Measurements from ENCODE around the gene FBXO28.

Gene FBXO28

DNA sequence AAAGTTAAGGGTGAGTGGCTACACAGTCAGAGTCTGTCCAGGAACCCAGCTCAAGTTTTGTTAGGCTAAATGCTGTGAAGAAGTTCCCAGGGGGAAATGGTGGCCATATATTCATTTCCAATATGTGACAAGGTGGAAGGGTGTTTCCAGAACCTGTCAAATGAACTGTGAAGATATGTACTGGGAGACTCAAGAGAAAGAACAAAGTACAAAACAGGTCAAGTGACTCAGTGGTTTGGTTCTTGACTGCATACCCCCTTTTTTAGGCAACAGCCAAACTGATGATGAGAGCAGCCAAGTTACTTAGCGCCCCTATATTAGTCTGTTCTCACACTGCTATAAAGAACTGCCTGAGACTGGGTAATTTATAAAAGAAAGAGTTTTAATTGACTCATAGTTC is 18.6 kb upstream of the FBXO28 start:
- DNase-seq (ENCODE audit: low read depth, low spot score): no peak

DNA sequence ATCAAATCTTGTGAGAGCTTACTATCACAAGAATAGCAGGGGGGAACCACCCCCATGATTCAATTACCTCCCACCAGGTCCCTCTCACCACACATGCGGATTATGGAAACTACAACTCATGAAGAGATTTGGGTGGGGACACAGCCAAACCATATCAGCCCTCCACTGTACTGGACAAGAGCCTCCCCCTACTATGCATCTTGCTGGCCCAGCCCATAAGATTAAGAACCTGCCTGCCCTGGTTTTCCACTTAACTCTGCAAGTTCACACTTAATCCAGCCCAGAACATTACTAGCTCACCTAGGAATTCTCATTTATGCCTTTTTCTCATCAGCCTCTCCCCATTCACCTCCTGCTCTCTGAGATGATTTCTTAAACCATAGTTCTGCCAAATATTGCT is 18.0 kb upstream of the FBXO28 start:
- DNase-seq (ENCODE audit: low read depth, low spot score): no peak

DNA sequence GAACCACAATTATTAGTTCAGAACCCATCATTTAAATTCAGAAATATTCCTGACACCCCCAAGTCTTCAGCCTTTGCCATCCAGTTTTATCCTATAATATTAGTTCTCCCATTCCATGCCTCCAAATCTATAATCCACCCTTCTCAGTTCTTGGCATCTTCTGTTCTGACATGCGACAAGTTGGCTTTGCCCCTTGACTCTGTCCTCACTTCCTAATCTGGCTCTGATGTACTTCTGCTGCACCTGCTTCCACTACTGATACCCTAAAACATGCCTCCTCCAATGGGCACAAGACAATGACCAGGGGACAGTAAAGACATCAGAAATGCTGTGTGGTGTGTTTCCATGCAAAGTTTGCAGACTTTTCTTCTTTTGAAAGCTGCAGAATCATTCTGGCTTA is 17.1 kb upstream of the FBXO28 start:
- no peak for DNase-seq (ENCODE audit: low read depth, low spot score)

DNA sequence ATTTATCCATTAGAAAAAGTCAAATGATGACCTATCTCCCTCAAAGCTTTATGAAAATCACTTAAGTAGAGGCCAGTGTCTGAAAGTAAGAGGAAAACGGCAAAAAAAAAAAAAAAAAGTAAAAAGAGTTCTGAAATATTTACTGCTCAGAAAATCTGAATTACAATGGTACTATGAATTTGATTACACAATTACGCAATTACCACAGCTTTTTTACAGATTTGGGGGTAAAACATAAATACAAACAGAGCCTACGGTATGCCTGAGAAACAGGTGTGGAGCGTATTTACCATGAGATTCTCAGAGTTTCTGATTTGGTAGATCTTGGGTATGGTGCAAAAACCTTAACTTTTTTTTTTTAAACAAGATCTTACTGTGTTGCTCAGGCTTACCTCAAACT is 15.9 kb upstream of the FBXO28 start:
- no peak for DNase-seq (ENCODE audit: low read depth, low spot score)

DNA sequence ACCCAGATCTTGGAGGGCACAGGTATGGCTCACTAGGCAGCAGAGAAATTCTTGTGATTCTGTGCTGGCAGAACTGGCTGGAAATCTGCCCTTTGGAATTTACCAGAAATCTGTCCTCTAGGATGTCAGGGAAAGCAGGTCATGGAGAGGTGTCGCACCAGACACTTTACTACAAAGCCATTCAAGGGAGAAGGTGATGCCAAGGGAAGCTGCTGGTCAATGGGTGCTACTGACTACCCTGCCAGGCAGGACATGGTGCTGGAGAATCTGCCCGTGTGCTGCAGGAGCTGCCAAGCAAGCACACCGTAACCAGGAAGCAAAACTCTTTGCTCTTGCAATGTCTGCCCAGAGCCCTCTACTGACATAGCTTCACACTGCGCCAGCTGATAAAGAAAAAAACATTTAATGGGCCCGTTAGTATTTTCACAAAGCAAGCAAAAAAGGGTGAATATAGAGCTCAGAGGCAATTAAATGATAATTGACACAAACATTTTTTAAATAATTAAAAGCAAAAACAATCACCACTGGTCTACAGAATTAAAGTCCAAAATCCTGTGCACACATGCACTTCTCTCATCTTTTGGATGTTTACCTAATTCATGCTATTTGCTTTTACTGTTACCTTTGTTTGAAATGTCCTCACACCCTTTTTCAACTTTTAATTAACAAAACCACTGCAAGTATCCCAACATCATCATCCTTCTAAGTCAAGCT is 7.2 kb upstream of the FBXO28 start:
- no peak for DNase-seq (ENCODE audit: low read depth, low spot score)

DNA sequence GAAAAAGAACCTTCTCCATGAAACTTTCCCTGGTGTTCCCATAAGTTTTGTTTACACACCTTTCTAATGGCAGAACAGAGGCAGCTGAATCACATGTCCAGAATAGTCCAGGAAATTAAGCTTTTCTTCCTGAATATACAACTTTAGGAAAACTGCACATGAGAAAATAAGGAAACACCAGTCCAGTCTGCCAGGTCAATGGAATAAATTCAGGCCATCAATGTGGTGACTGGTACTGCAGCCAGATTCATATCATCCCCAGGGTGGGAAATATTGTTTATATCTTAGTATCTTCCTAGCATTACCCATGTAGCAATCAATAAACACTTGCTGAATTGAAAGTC is 6.7 kb upstream of the FBXO28 start:
- DNase-seq (ENCODE audit: low read depth, low spot score): no peak

DNA sequence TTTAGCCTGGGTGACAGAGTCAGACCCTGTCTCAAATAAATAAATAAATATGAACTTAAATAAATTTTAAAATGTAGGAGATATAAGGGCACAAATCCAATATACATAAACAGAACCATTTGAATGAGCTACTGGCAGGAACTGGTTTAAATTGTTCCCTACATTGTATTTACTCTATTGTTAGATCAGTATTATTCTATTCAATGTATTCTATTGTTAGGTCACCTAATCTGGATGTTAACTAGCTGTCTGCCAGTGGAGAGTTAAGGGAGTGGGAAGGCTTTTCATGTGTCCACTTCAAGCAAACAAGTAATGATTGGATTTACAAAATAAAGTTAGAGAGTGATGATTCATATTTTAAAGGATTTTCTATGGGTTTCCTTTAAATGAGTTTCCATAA is 4.9 kb upstream of the FBXO28 start:
- DNase-seq (ENCODE audit: low read depth, low spot score): no peak

DNA sequence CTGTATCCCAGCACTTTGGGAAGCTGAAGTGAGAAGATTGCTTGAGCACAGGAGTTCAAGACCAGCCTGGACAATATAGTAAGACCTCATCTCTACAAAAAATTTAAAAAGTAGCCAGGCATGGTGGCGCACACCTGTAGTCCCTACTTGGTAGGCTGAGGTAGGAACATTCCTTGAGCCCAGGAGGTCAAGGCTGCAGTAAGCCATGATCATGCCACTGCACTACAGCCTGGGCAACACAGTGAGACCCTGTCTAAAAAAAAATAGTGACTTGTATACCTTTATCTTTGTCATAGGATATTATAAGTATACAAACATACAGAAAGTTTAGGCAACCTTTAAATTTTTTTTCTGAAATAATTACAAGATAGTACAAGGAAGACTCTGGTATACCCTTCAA is 3.9 kb upstream of the FBXO28 start:
- no peak for DNase-seq (ENCODE audit: low read depth, low spot score)

DNA sequence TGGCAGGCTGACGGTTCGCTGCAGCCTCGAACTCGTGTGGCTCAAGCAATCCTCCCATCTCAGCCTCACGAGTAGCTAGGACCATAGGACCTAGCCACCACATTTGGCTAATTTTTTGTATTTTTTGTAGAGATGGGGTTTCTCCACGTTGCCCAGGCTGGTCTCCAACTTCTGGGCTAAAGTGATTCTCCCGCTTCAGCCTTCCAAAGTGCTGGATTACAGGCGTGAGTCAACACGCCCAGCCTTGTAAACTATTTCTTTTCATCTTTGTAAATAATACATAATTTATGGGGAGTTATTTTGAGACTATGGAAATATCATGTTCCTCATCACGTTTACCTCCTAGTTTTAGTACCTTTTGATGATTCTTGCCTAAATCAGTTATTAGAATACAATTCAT is 906 bp upstream of the FBXO28 start:
- no peak for DNase-seq (ENCODE audit: low read depth, low spot score)

DNA sequence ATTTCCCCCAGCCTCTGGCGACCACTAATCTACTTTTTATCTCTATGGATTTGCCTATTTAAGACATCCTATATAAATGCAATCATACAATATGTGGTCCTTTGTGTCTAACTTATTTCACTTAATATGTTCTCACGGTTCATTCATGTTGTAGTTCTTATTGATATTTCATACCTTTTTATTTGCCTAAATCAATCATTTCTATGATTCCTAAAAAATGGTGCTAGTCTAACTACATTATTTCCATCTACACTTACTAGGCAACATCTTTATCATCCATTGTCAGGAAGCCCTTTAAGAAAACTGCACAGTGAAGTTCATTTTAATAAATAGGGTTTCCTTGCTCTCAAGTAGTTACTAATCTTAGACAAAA is 380 bp upstream of the FBXO28 start:
- DNase-seq (ENCODE audit: low read depth, low spot score): no peak

DNA sequence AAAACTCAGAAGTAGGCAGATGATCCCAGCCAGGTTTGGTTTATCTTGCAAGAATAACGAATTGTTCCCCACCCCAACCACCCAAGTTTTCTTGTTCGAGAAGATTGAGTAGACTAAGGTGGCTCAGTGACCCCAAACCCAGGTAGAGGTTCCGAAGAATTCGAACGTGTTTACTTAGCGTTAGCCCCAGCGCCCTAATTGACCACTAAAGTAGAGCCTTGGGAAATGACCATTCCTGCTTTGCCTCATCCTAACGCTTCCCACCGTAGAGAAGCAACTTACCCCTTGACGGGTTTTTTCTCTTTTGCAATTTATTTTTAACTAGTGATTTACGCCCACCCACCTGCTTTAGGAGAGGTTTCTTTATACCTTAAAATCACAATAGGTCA is 870 bp downstream of the FBXO28 start:
- DNase-seq (ENCODE audit: low read depth, low spot score): no peak

DNA sequence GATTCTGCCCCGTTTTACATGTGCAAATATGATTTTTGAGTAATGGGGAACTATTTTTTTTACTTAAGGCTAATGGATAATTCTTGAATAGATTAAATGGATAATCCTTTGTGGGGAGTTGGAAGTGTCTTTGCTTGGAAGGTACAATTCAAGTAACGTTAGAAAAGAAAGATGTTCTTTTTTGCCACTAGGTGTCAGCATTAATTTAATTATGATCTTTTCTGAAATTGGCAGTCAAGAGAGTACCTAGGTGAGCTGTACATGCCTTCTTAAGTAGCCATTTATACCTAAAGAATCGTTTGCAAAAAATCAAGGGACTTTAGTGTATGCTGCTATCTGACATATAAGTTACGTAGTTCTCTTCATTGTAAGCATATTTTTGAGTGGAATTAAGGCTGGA is 2.2 kb downstream of the FBXO28 start:
- no peak for DNase-seq (ENCODE audit: low read depth, low spot score)

DNA sequence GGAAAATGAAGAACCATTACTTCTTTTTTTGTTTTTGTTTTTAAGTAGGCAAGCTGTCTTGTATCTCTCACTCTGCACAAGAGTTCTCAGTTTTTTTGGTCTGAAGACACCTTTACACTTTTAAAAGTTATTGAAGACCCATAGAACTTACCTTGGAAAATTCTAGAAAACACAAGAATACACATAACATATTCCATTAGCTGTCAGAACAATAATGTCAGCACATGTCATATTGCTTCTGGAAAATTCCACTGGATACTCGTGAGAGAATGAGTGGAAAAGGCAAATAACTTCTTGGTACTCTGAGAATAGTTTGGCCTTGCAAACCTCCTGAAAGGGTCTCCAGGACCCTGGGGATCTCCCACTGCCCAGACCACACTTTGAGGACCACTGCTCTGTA is 4.8 kb downstream of the FBXO28 start:
- no peak for DNase-seq (ENCODE audit: low read depth, low spot score)

DNA sequence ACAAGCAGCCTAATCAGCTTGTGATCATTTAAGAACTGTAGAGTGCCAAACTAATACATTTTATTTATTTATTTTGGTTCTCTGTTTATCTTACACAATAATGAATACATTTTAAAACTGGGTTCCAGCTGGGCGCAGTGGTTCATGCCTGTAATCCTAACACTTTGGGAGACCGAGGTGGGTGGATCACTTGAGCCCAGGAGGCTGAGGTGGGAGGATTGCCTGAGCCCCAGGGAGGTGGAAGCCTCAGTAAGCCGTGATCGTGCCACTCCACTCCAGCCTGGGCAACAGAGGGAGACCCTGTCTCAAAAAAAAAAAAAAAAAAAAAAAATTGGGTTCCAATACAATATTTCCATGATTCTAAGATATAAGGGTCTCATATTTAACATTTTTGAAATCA is 9.2 kb downstream of the FBXO28 start:
- DNase-seq (ENCODE audit: low read depth, low spot score): no peak

DNA sequence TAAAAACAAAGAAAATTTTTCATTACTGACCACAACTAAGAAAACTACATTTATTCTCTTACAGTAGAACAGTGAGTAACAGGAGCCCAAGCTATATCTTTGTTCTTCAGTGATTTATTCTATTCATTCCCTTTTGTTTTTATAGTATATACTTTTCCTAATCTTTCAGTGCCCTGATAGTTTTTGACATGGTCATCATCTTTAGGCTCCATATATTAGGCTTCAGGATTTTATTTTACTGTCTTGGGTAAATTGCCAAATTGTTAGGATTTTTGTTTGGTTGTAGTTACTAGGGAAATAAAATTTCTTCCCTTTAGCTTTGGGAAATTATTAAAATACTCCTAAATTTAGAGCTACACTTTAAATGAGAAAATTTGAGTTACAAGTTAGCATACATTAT is 10.3 kb downstream of the FBXO28 start:
- no peak for DNase-seq (ENCODE audit: low read depth, low spot score)

DNA sequence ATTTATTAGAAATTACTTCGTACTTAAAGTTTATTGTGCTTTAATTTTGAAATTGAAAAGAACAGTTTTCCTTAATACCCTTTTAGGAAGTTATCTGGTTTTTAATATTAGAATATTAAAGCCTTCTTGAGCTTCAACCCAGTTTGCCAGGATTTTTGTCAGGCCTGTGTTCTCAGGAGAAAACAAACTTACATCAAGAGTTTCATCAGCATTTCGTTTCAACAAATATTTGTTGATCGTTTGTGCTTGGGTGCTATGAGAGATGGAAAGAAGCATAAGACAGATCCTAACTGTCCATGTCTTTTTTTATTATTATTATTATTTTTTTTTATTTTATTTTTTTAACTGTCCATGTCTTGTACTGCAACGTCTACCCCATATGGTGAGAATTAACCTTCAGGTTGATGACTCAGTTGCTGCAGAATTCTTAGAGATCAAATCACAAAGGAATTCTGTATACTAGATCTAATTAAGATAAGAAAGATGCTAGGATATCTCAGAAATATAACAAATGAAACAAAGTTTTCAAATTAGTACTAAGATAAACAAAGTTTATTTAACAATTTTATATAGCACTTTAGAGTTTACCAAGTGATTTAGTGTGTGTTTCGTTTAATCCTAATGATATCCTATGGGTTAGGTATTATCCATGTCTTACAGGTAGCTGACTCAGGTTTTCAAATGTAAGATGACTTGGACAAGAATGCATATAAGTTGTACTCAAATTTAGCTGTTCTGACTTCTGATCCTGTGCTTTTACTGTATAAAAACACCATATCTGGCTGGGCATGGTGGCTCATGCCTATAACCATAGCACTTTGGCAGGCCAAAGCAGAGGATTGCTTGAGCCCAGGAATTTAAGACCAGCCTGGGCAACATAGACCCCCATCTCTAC is 14.3 kb downstream of the FBXO28 start:
- DNase-seq (ENCODE audit: low read depth, low spot score): no peak

DNA sequence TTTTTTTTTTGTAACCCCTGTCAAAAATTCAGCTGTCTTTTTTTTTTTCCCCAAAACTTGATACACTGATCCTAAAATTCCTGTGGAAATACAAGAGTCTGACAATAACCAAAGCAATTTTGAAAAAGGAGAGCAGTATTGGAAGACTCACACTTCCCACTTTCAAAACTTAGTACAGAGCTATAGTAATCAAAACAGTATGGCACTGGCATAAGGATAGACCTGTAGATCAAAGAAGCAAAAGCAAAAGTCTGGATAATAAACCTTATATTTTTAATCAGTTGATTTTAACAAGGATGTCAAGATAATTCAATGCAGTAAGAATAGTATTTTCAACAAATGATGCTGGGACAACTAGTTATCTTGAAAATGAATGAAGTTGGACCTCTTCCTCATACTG is 17.3 kb downstream of the FBXO28 start:
- no peak for DNase-seq (ENCODE audit: low read depth, low spot score)

DNA sequence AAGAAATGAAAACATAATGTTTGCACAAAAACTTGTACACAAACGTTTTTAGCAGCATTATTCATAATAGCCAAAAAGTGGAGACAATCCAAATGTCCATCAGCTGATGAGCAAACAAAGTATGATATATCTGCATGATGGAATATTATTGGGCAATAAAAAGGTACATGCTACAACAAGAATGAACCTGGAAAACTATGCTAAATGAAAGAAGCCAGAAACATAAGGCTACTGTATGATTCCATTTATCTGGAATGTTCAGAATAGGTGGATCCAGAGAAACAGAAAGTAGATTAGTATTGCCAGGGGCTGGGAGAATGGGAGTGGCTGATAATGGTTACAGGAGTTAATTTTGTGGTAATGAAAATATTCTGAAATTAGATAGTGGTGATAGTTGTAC is 19.0 kb downstream of the FBXO28 start:
- no peak for DNase-seq (ENCODE audit: low read depth, low spot score)

DNA sequence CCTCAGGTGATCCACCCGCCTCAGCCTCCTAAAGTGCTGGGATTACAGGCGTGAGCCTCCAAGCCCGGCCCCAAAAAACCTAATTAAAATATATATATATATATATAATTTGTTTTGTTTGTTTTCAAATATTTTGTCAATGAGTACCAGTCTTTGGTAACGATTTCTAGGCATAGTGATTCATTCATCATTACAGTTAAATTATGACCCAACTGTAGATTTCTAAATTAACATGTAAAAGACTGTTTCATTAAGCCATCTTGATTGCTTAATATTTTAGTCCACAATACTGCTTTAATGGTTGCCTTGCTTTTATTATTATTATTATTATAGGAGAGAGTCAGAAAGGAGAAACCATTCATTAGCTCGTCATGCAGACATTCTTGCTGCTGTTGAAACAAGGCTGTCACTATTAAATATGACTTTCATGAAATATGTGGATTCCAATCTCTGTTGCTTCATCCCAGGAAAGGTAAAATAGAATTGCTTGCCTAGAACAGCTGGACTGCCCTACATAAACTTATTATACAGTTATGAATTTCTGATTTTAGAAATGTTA is 19.9 kb downstream of the FBXO28 start:
- no peak for DNase-seq (ENCODE audit: low read depth, low spot score)

DNA sequence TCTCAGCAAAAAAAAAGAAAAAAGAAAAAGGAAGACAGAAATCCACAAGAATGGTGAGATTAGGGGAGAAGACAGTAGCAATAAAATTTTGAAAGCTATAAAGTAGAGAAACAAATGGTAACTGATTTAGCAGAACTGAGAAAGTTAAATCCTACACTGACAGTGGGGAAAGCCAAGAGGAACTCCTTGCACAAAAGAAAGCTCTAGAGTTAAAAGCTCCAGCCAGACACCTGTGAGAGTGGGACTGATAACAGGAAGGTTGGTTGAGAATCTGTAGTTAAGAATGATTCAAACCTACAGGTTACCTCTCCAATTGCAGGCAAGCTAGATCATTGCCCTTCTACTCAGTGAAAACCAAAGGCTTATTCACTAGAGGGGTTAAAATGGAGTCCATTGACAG is 23.6 kb downstream of the FBXO28 start:
- no peak for DNase-seq (ENCODE audit: low read depth, low spot score)

DNA sequence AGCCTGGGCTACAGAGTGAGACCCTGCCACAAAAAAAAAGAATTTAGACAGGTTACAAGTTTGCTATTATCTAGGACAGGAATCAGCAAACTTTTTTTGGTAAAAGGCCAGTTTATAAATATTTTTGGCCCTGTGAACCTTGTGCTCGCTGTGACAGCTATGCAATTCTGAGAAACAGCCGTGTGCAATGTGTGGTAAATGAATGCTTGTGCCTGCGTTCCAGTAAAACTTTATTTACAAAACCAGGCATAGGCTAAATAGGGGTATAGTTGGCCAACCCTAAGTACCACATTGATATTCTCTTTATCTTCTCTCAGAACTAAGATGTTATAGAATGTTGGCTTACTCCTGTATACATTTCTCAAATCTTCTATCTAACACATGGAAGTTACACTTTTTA is 24.3 kb downstream of the FBXO28 start:
- no peak for DNase-seq (ENCODE audit: low read depth, low spot score)

DNA sequence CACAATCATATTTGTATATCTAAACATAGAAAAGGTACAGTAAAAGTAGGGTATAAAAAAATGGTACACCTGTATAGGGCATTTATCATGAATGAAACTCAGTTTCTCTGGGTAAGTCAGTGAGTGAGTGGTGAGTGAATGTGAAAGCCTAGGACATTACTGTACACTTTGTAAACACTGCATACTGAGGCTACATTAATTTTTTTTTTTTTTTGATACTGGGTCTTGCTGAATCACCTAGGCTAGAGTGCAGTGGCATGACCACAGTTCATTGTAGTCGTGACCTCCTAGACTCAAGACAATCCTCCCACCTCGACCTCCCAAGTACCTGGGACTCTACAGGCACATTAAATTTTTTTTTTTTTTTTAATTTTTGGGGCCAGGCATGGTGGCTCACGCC is 27.8 kb downstream of the FBXO28 start:
- DNase-seq (ENCODE audit: low read depth, low spot score): no peak

DNA sequence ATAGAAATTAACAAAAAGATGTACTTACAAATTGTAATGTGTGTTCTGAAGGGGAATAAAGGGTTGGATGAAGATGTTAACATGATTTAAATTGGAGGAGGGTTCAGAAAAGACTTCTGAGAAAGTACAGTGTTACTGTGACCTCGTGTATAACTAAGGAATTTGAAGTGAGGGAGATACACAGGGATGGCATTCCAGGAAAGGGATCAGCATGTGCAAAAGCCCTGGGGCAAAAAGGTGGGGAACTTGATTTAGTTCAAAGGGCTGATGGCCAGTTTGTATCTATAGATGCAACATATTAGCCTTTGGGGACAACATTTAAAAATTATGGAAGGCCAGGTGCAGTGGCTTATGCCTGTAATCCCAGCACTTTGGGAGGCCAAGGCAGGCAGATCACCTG is 35.8 kb downstream of the FBXO28 start:
- no peak for DNase-seq (ENCODE audit: low read depth, low spot score)

Data from iPS DF 19.7 (cell line).